GM23338 (cell line): Measurements from ENCODE around the gene HTT. TPM values are rescaled to one million over a fixed set of nuclear protein-coding genes. Genes with fewer than 3 reads are reported as not detected.

Source experiments
- ATAC-seq: fragments of 200-7000 bp; cut with Tn5 transposase; 3 replicates; pipeline ENCODE4 v1.9.1; 2020
- DNase-seq: peaks from one replicate; pipeline ENCODE4 v3.0.0-alpha.2; 2015; ENCODE audit warnings: low spot score
- H2AFZ ChIP-seq: fragments of 200-600 bp; sonication (generic); 2 replicates; pipeline ENCODE4 v1.8.0; 2016; ENCODE audit warnings: antibody characterized with exemption, mild to moderate bottlenecking, moderate library complexity
- H3F3A ChIP-seq: fragments of 200-600 bp; sonication (generic); replicated peaks from 2 replicates; pipeline ENCODE4 v1.8.0; 2017; ENCODE audit warnings: antibody characterized with exemption, mixed run types, low read depth
- H3K27ac ChIP-seq: fragments of 200-600 bp; sonication (generic); 2 replicates; pipeline ENCODE4 v1.6.1; 2016; ENCODE audit warnings: low read depth
- H3K27me3 ChIP-seq: fragments of 200-600 bp; sonication (generic); 2 replicates; pipeline ENCODE4 v1.8.0; 2016; ENCODE audit warnings: mild to moderate bottlenecking, mixed run types, moderate library complexity; ENCODE audit not compliant: insufficient read depth
- H3K36me3 ChIP-seq: fragments of 200-600 bp; sonication (generic); 2 replicates; pipeline ENCODE4 v1.8.0; 2016; ENCODE audit warnings: mild to moderate bottlenecking; ENCODE audit not compliant: insufficient read depth
- H3K4me1 ChIP-seq: fragments of 200-600 bp; sonication (generic); 2 replicates; pipeline ENCODE4 v1.8.0; 2016; ENCODE audit warnings: mild to moderate bottlenecking, moderate library complexity; ENCODE audit not compliant: insufficient read depth
- H3K4me2 ChIP-seq: fragments of 200-600 bp; sonication (generic); 2 replicates; pipeline ENCODE4 v1.7.1; 2017; ENCODE audit warnings: mixed run types
- H3K4me3 ChIP-seq: fragments of 200-600 bp; sonication (generic); 2 replicates; pipeline ENCODE4 v1.6.1; 2016; ENCODE audit warnings: mixed run types
- H3K79me2 ChIP-seq: fragments of 200-600 bp; sonication (generic); replicated peaks from 2 replicates; pipeline ENCODE4 v1.8.0; 2017; ENCODE audit warnings: mild to moderate bottlenecking; ENCODE audit not compliant: insufficient read depth
- H3K9me2 ChIP-seq: fragments of 200-600 bp; sonication (generic); 2 replicates; pipeline ENCODE4 v1.8.0; 2017; ENCODE audit not compliant: insufficient read depth
- H4K20me1 ChIP-seq: fragments of 200-600 bp; sonication (generic); replicated peaks from 2 replicates; pipeline ENCODE4 v1.8.0; 2017; ENCODE audit warnings: mild to moderate bottlenecking; ENCODE audit not compliant: insufficient read depth
- H3K27ac Mint-ChIP-seq: 2 replicates; pipeline ENCODE4 v1.8.0; 2020; ENCODE audit warnings: inconsistent platforms, mild to moderate bottlenecking, moderate library complexity, mixed read lengths
- H3K27me3 Mint-ChIP-seq: 3 replicates; pipeline ENCODE4 v1.8.0; 2022; ENCODE audit warnings: low read depth, mild to moderate bottlenecking, moderate library complexity, mixed read lengths, inconsistent platforms; ENCODE audit not compliant: insufficient read depth, poor library complexity
- H3K36me3 Mint-ChIP-seq: 3 replicates; pipeline ENCODE4 v1.8.0; 2021; ENCODE audit warnings: low read depth, mild to moderate bottlenecking, inconsistent platforms, moderate library complexity, mixed read lengths
- H3K4me1 Mint-ChIP-seq: 3 replicates; pipeline ENCODE4 v1.8.0; 2020; ENCODE audit warnings: mild to moderate bottlenecking, inconsistent platforms, mixed read lengths
- H3K4me3 Mint-ChIP-seq: 3 replicates; pipeline ENCODE4 v1.8.0; 2021; ENCODE audit warnings: moderate library complexity, mild to moderate bottlenecking, inconsistent platforms, mixed read lengths
- H3K9me3 Mint-ChIP-seq: 3 replicates; pipeline ENCODE4 v1.8.0; 2020; ENCODE audit warnings: moderate library complexity, mild to moderate bottlenecking, inconsistent platforms, mixed read lengths
- CTCF ChIP-seq, 2 experiments: fragments of 200-600 bp in 1 of 2; sonication (generic) in 1 of 2; conservative IDR thresholded peaks; 2 replicates each; pipeline versions ENCODE4 v1.5.1 to v1.6.1; 2016 to 2017; ENCODE audit warnings: antibody characterized with exemption in 2 of 2, low read depth in 2 of 2, mild to moderate bottlenecking in 2 of 2, moderate library complexity in 1 of 2
- EZH2 ChIP-seq: fragments of 200-600 bp; sonication (generic); IDR thresholded peaks from one replicate; pipeline ENCODE4 v1.8.0; 2017; ENCODE audit warnings: antibody characterized with exemption, mild to moderate bottlenecking, low read depth; ENCODE audit not compliant: unreplicated experiment
- ZNF114 ChIP-seq: fragments of 250-450 bp; sonication (Bioruptor Pico); IDR thresholded peaks from 2 replicates; pipeline ENCODE4 v1.5.0; 2020; ENCODE audit warnings: mild to moderate bottlenecking, moderate library complexity
- polyA plus RNA-seq: library from polyadenylated mRNA; unstranded; fragments of >200 nt; fragmentation: Nextera tagmentation; extraction: Ambion mirVana; gene quantifications from 2 replicates; pipeline ENCODE4 v1.2.1, GENCODE V29; 2016
- total RNA-seq: library from RNA; depleted of rRNA; stranded (reverse); fragments of >200 nt; shearing (Covaris generic); gene quantifications from 2 replicates; pipeline ENCODE4 v1.2.3, GENCODE V29; 2014
- TF ChIP-seq, protein P1 (sequence below): IDR thresholded peaks from one replicate; pipeline ENCODE4 v1.6.1; 2018; ENCODE audit warnings: antibody characterized with exemption; ENCODE audit not compliant: unreplicated experiment

The HTT gene
- total and polyA plus RNA-seq, 2 experiments from 2014 or later, result 26.6 to 67.7 TPM

DNA sequence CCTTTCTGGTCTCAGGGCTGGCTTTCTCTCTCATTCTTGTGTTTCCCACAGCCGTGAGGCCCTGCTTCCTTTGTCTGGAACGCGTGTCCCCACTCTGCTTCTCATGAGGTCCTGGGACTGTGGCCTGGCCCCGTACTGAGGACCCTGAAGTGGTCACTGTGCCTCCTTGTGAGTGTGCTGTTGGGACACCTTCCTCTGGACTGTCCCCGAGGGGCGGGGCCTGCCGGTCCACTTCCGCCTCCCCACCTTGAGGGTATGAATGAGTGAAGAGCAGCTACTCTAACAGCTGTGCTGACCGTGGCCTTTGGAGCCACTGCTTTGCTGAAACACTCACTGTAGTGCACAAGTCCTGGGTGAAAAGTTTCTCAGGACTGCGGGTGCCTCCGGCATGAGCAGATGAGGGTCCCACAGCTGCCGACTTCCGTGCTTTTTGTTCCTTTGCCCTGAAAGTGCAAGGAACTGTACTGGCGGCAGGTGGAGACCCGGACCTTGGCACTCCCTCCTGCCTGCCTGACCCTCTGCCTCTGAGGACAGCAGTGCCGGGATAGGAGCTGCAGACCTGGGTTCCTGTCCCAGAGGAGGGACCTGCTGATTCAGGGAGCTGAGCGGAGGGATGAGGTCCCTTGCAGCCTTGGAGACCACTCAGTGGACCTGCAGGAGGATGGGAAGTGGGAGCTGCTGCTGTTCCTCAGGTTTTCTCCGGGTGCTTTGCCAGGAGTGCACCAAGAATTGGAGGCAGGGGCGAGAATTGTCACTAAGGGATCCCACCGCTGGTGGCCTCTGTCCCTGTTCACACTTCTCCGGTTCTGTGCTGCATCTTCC lies 38.1 kb upstream of the HTT start:
- no peaks in the 10 kb centered on the region for H3K27me3 ChIP-seq
- no peak for TF ChIP-seq ZNF114 (CRISPR knock-in tag)
- Mint-ChIP-seq H3K9me3 (no peaks in the 10 kb centered on the region), H3K36me3 (no peaks in the 10 kb centered on the region), H3K27me3 (peaks cover 22% of the 10 kb centered on the region), H3K4me3 (no peak overlapping the region), H3K4me1 (no peaks in the 10 kb centered on the region), H3K27ac (0 out of 2 replicates have a peak overlapping the region, but pooled peaks have one; percentile 34)
- H4K20me1 ChIP-seq, result no peaks in the 10 kb centered on the region
- H3K4me3 ChIP-seq, result no peak overlapping the region
- ATAC-seq, result no peak
- DNase-seq, result no peak
- H3K4me2 ChIP-seq, result no peak overlapping the region
- no peaks in the 10 kb centered on the region for H3K36me3 ChIP-seq
- H2AFZ ChIP-seq, result no peak overlapping the region
- H3K27ac ChIP-seq, result no peak overlapping the region
- H3K9me2 ChIP-seq, result no peaks in the 10 kb centered on the region
- no peaks in the 10 kb centered on the region for H3K79me2 ChIP-seq
- no peaks in the 10 kb centered on the region for H3F3A ChIP-seq
- H3K4me1 ChIP-seq, result no peaks in the 10 kb centered on the region

DNA sequence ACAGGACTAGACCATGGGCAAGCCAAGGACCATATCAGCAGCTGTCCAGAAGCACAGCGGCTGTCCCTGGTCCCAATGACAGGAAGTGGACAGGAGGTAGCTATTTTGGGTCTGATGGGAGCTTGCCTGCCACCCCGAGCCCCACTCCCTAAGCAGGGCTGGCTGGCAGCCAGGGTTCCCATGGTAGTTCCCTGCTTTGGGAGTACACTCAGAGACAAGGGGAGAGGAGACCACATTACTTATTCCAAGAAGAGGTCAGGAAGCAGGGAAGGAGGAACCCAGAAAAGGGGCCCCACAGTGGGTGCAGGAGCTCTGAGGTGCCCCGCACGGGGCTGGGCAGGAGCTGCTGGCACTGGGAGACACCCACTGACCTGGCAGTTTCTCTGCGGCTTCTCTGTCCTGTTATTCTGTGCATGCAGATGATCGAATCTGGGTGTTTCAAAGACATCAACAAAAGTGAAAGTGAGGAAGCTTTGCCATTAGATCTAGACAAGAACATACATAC lies 36.5 kb upstream of the HTT start:
- peaks cover 13% of the 10 kb centered on the region; the same call in 2 of the 3 replicates for H3K4me1 Mint-ChIP-seq
- ATAC-seq (no peak), DNase-seq (no peak)
- Histone ChIP-seq H3K27ac (no peak overlapping the region), H3K4me3 (no peak overlapping the region), H3K4me1 (peaks cover 4% of the 10 kb centered on the region; the same call in 1 of the 2 replicates), H3K79me2 (no peaks in the 10 kb centered on the region), H2AFZ (no peak overlapping the region), H3K4me2 (no peak overlapping the region), H3K9me2 (no peaks in the 10 kb centered on the region), H3F3A (no peaks in the 10 kb centered on the region), H4K20me1 (no peaks in the 10 kb centered on the region), H3K27me3 (no peaks in the 10 kb centered on the region), H3K36me3 (no peaks in the 10 kb centered on the region)
- no peaks in the 10 kb centered on the region for H3K9me3 Mint-ChIP-seq
- peaks cover 19% of the 10 kb centered on the region for H3K27me3 Mint-ChIP-seq
- TF ChIP-seq CTCF (conservative IDR thresholded peaks at IDR 0.05; ENCODE audit: low read depth in 2 of 2) (no peak), EZH2 (no peak)
- TF ChIP-seq, protein P1, sequence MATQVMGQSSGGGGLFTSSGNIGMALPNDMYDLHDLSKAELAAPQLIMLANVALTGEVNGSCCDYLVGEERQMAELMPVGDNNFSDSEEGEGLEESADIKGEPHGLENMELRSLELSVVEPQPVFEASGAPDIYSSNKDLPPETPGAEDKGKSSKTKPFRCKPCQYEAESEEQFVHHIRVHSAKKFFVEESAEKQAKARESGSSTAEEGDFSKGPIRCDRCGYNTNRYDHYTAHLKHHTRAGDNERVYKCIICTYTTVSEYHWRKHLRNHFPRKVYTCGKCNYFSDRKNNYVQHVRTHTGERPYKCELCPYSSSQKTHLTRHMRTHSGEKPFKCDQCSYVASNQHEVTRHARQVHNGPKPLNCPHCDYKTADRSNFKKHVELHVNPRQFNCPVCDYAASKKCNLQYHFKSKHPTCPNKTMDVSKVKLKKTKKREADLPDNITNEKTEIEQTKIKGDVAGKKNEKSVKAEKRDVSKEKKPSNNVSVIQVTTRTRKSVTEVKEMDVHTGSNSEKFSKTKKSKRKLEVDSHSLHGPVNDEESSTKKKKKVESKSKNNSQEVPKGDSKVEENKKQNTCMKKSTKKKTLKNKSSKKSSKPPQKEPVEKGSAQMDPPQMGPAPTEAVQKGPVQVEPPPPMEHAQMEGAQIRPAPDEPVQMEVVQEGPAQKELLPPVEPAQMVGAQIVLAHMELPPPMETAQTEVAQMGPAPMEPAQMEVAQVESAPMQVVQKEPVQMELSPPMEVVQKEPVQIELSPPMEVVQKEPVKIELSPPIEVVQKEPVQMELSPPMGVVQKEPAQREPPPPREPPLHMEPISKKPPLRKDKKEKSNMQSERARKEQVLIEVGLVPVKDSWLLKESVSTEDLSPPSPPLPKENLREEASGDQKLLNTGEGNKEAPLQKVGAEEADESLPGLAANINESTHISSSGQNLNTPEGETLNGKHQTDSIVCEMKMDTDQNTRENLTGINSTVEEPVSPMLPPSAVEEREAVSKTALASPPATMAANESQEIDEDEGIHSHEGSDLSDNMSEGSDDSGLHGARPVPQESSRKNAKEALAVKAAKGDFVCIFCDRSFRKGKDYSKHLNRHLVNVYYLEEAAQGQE, result no peak
- H3K36me3 Mint-ChIP-seq, result no peaks in the 10 kb centered on the region
- no peak overlapping the region; the same call in 2 of the 3 replicates for H3K4me3 Mint-ChIP-seq
- no peak overlapping the region for H3K27ac Mint-ChIP-seq
